ENCODE data around the gene DGAT2L6.

GRCh38 chrX:70240751-70241150, 63.5 kb downstream of the DGAT2L6 start:
- TF ChIP-seq CTCF (IDR thresholded peaks at IDR 0.05; ENCODE audit: insufficient read depth, low read depth, low read length) (no peak), EZH2 (IDR thresholded peaks at IDR 0.05; ENCODE audit: insufficient read depth, low read length) (no peak)

All from astrocyte (in vitro differentiated cells and primary cell).